ENCODE results near the gene RPL21.
"Not testable (repeated sequence)": the region's sequence is repeated elsewhere in the genome, so short reads cannot be mapped to it uniquely, and the experiment has no call there.

The RPL21 gene

DNA sequence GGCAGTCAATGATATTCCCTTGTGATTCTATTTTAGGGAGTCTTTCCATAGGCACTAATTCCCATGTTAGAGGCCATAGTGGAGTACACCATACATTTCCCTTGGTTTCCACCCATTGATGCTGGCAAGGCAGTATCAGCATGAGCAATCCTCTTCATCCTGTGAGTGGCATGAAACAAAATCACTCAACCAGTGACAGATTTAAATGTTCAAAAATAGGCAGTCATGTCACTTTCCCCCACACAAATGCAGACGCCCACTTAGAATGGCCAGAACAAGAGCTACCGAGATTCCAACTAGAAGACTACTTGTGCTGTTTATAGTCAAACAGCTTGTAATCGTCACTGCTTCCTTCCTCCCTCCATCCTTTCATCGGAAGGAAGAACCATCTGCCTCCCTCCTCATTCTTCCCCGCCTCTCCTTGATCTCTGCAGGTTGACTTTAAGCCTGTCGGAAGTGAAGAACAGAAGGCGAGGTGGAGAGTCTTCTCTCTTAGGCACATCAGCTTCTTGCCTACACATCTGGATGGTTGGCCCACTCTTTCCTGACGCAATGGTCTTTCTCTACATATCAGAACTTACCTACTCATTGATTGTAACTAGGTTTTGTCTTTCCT, 41.8 kb downstream of the RPL21 start:
- TF ChIP-seq, protein P1, sequence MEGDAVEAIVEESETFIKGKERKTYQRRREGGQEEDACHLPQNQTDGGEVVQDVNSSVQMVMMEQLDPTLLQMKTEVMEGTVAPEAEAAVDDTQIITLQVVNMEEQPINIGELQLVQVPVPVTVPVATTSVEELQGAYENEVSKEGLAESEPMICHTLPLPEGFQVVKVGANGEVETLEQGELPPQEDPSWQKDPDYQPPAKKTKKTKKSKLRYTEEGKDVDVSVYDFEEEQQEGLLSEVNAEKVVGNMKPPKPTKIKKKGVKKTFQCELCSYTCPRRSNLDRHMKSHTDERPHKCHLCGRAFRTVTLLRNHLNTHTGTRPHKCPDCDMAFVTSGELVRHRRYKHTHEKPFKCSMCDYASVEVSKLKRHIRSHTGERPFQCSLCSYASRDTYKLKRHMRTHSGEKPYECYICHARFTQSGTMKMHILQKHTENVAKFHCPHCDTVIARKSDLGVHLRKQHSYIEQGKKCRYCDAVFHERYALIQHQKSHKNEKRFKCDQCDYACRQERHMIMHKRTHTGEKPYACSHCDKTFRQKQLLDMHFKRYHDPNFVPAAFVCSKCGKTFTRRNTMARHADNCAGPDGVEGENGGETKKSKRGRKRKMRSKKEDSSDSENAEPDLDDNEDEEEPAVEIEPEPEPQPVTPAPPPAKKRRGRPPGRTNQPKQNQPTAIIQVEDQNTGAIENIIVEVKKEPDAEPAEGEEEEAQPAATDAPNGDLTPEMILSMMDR (IDR thresholded peaks at IDR 0.05; ENCODE audit: low read depth, low read length) = no peak
- DNase-seq (ENCODE audit: extremely low read depth, low read depth) = no peak

DNA sequence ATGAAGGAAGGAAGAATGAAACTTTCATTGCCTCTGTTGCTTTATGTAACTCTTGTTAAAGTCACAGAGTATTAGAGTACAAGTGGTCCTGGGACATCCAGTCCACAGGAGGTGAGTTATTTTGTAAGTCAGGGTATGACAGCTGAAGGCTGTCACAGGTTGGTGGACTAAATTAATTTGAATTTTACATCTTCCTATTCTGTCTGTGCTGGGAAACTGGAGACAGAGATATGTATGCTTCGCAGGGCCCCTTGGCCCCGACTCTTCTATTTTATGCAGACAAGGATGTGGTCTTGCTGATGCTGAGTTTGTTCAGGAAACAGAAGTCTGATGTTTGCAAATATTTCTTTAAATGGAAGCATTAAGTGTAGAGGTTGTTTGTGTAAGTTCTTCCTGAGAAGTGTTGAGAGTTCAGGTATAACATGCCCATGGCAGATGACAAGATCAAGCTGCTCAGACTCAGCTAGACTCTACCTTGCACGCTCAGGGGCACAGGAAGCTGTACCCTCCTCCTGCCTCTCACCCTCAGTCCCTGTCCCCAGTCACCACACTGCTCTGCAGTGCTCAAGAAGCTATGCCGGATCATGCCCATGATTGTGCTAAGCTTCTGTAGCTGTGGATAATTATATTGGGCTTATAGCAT, 42.6 kb downstream of the RPL21 start:
- no peak for DNase-seq (ENCODE audit: extremely low read depth, low read depth)
- TF ChIP-seq, protein P1 (IDR thresholded peaks at IDR 0.05; ENCODE audit: low read depth, low read length) = no peak

DNA sequence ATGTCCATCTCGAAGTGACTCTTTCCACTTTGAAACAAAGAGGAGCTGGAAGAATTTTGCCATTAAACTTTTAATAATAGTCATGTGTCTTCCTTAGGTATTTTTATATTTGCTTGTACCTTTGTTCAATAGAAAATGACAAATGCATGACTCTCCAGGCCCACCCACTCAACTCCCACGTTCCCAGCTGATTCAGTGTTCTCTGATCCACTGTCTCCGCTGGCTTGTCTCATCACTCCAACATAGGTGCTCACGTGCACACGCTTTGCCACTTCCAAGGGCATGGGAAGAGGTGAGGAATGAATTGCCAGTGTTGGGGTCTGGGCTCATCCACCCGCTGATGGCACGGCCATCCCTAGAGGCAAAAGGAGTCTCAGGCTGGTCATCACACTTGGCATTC, 43.7 kb downstream of the RPL21 start:
- DNase-seq (ENCODE audit: extremely low read depth, low read depth) = no peak
- TF ChIP-seq, protein P1 (IDR thresholded peaks at IDR 0.05; ENCODE audit: low read depth, low read length) = no peak

DNA sequence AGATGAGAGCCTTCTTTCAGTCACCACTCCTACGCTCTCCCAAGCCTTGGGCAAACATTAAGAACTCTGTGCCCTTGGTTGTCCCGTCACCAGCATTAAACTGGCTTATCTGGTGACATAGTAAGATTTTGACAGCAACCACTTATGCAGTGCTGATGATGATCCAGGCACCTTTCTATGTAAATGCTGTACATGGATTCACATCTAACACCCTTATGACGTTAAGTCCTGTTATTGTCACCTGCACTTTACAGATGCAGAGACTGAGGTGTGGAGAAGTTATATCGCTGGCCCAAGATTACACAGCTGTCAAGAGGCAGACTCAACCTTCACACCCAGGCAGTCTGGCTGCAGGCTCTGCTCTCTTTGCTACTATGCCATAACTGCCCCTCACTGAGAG, 44.3 kb downstream of the RPL21 start:
- DNase-seq (ENCODE audit: extremely low read depth, low read depth) = no peak
- TF ChIP-seq, protein P1 (IDR thresholded peaks at IDR 0.05; ENCODE audit: low read depth, low read length) = no peak

DNA sequence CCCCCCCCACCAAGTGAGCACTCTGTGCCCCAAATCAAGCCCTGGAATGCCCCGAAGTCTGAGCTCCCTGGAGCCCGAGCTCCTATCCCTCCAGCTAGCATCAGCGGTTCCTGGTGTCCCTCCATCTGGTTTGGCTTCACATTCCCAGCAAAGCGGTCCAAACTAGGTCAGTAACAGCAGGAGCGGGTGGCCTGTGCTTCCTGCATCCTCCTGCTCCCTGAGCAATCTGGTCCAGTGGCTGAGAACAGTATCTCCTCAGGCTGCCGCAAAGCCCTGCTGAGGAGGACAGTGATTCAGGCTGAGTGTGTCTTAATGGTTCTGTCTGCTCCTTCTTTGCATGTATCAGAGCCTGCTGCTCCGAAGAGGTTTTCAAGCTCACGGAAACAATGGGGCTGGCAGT, 45.1 kb downstream of the RPL21 start:
- DNase-seq (ENCODE audit: extremely low read depth, low read depth) = no peak
- TF ChIP-seq, protein P1 (IDR thresholded peaks at IDR 0.05; ENCODE audit: low read depth, low read length) = no peak

DNA sequence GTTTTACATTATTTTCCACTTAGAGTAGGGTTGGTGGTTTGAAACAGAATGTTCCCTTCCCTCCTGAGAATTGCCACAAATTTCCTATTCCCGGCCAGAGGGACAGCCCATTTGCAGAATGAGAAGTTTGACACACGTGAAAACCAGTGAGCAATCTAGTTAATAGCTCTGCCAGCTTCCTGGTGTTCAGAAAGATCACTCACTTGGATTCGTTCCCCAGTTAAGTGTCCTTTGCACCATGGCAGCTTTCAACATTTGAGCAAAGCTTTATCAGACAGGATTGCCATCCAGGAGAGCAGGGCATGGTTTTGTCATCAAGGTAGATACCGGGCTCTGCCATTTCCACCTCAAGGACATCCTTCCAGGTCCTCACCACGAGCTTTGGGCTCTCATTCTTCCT, 47.5 kb downstream of the RPL21 start:
- TF ChIP-seq, protein P1 (IDR thresholded peaks at IDR 0.05; ENCODE audit: low read depth, low read length) = no peak
- no peak for DNase-seq (ENCODE audit: extremely low read depth, low read depth)

DNA sequence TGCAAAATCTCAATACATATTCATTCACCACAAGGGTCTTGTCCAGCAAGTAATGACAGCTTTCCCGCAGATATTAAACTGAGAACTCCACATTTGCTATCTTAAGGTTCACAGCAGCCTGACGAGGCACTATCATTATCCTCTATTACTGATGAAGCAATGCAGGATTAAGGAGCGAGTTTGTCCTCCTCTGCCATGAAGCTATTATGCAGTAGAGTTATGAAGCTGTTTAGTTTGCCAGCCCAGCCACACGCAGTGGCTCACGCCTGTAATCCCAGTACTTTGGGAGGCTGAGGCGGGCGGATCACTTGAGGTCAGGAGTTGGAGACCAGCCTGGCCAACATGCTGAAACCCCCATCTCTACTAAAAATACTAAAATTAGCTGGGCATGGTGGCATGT, 49.0 kb downstream of the RPL21 start:
- not testable (repeated sequence) for DNase-seq (ENCODE audit: extremely low read depth, low read depth)
